Tibial nerve (tissue), 4 donors: ENCODE results near the gene USP24. TPM values are rescaled to one million over a fixed set of nuclear protein-coding genes. Genes with fewer than 3 reads are reported as not detected.
A peak's percentile ranks its signal among the peaks of the same experiment; 100 is the strongest.

Experiments used
- DNase-seq, 2 donors: peaks; one replicate each; pipeline ENCODE4 v3.0.0-alpha.2; 2019; ENCODE audit warnings: low spot score in 2 of 2
- H3K27ac ChIP-seq, 4 donors: fragments of 200-600 bp; sonication (generic) in 3 of 4; one replicate each; pipeline ENCODE4 v1.5.1; 2017 to 2019; ENCODE audit warnings: mild to moderate bottlenecking in 1 of 4
- H3K27me3 ChIP-seq, 2 donors: fragments of 200-600 bp; sonication (generic) in 1 of 2; one replicate each; pipeline versions ENCODE4 v1.5.1 to v1.6.0; 2017 to 2019
- H3K36me3 ChIP-seq, 3 donors: fragments of 200-600 bp; sonication (generic); one replicate each; pipeline ENCODE4 v1.5.1; 2018 to 2019
- H3K4me1 ChIP-seq, 4 donors: fragments of 200-600 bp; sonication (generic) in 3 of 4; one replicate each; pipeline ENCODE4 v1.5.1; 2017 to 2019
- H3K4me3 ChIP-seq, 4 donors: fragments of 200-600 bp; sonication (generic) in 3 of 4; one replicate each; pipeline ENCODE4 v1.5.1; 2017 to 2019; ENCODE audit warnings: mild to moderate bottlenecking in 1 of 4, moderate library complexity in 1 of 4
- H3K9me3 ChIP-seq, 4 donors: fragments of 200-600 bp; sonication (generic) in 3 of 4; one replicate each; pipeline ENCODE4 v1.5.1; 2017 to 2019
- EP300 ChIP-seq, 2 donors: sonication (generic); formaldehyde crosslinking; IDR thresholded peaks; one replicate each; pipeline ENCODE4 v1.6.1; 2017; ENCODE audit warnings: antibody characterized with exemption in 2 of 2, mild to moderate bottlenecking in 1 of 2
- POLR2A ChIP-seq, 2 donors: fragments of 450-650 bp; IDR thresholded peaks; one replicate each; pipeline ENCODE4 v1.6.1; 2017; ENCODE audit warnings: antibody characterized with exemption in 2 of 2, mild to moderate bottlenecking in 2 of 2, moderate library complexity in 2 of 2
- WGBS, 2 donors: methylation state at CpG; one replicate each; pipeline ENCODE4 v1.1.5; 2018; 5-methylcytosine and 5-hydroxymethylcytosine counted together
- total RNA-seq, 4 donors: library from RNA; depleted of rRNA; stranded (reverse); fragments of >200 nt; gene quantifications; one replicate each; pipeline ENCODE4 v1.1.0, GENCODE V29; 2016
- TF ChIP-seq, protein P1 (sequence below), 5 experiments: fragments of 200-600 bp in 3 of 5; fragments of 450-650 bp in 2 of 5; sonication (generic) in 3 of 5; IDR thresholded peaks; one replicate each; pipeline ENCODE4 v1.5.1; 2016 to 2019; ENCODE audit warnings: antibody characterized with exemption in 5 of 5, mild to moderate bottlenecking in 3 of 5, moderate library complexity in 2 of 5

USP24 gene
- total RNA-seq, 4 donors from 2014 or later = 46.8 to 63.8 (median 55.7) TPM

DNA sequence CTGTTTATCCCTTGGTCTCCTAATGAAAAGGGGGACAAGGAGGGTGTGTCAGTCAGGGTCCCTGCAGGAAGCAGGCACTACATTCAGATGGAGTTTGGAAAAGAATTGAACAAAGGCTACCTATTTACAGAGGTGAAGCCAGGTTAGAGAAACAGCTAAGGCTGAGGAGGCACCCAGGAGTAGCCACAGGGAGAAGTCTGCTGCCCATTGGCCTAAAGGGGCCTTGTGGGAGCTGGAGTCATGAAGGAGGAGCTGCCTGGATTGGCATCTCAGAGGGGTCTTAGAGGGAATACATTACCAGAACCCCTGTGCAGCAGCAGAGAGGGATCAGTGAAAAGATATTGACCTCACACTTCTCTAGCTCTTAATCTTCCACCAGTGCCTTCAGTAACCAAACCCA is 31.2 kb upstream of the USP24 start:
- Histone ChIP-seq H3K27me3 (no peaks in the 10 kb centered on the region), H3K9me3 (no peaks in the 10 kb centered on the region), H3K4me1 (peaks cover 0 to 11% (median 0%) of the 10 kb centered on the region in 4 donors), H3K36me3 (no peaks in the 10 kb centered on the region), H3K27ac (no peak overlapping the region), H3K4me3 (no peak overlapping the region)
- TF ChIP-seq POLR2A (IDR thresholded peaks at IDR 0.05) (no peak), EP300 (IDR thresholded peaks at IDR 0.05) (no peak)
- TF ChIP-seq, protein P1, sequence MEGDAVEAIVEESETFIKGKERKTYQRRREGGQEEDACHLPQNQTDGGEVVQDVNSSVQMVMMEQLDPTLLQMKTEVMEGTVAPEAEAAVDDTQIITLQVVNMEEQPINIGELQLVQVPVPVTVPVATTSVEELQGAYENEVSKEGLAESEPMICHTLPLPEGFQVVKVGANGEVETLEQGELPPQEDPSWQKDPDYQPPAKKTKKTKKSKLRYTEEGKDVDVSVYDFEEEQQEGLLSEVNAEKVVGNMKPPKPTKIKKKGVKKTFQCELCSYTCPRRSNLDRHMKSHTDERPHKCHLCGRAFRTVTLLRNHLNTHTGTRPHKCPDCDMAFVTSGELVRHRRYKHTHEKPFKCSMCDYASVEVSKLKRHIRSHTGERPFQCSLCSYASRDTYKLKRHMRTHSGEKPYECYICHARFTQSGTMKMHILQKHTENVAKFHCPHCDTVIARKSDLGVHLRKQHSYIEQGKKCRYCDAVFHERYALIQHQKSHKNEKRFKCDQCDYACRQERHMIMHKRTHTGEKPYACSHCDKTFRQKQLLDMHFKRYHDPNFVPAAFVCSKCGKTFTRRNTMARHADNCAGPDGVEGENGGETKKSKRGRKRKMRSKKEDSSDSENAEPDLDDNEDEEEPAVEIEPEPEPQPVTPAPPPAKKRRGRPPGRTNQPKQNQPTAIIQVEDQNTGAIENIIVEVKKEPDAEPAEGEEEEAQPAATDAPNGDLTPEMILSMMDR (IDR thresholded peaks at IDR 0.05) = no peak
- no peak for DNase-seq

DNA sequence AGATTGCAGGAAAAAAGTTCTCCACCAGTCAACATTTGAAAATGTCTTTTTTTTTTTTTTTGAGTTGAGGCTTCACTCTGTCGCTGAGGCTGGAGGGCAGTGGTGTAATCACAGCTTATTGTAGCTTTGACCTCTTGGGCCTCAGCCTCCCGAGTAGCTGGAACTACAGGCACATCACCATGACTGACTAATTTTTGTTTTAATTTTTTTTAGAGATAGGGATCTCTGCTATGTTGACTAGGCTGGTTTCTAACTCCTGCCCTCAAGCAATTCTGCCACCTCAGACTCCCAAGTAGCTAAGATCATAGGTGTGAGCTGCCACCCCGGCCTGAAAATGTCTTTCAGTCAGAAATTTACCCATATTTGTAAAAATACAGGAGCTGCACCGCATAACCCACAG is 30.6 kb upstream of the USP24 start:
- Histone ChIP-seq H3K9me3 (no peaks in the 10 kb centered on the region), H3K27ac (no peak overlapping the region), H3K4me3 (no peak overlapping the region), H3K36me3 (no peaks in the 10 kb centered on the region), H3K27me3 (no peaks in the 10 kb centered on the region), H3K4me1 (peaks cover 0 to 11% (median 0%) of the 10 kb centered on the region in 4 donors)
- DNase-seq = no peak
- WGBS, 2 donors = 66 to 72% methylated on average over 4 of the region's 4 CpGs
- TF ChIP-seq POLR2A (IDR thresholded peaks at IDR 0.05) (no peak), EP300 (IDR thresholded peaks at IDR 0.05) (no peak)
- TF ChIP-seq, protein P1 (IDR thresholded peaks at IDR 0.05) = no peak

DNA sequence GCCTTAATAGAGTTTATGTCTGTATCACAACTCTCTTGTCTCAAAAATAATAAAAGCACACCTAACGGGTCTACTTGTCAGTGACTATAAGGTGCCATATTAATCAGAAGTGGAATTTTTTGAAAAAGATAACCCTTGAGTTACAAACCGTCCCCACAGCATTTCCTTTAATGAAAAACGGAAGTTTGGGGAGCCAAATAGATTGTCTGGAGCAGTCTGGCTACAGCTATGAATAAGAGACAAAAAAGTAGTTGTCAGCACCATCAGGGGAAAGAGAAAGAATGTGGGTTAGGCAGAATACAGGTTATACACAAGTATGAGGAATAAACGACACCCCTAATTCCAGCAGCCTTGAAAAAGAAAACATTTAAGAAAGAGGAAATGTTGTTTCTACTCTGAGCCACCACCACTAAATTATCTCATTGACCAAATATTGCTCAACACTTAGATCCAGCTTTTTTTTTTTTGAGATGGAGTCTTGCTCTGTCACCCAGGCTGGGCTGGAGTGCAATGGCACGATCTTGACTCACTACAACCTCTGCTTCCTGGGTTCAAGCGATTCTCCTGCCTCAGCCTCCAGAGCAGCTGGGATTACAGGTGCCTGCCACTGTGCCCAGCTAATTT is 29.4 kb upstream of the USP24 start:
- Histone ChIP-seq H3K27ac (peak overlapping the region in 1 of 4 donors; percentile 6), H3K27me3 (no peaks in the 10 kb centered on the region), H3K9me3 (no peaks in the 10 kb centered on the region), H3K4me3 (no peak overlapping the region), H3K4me1 (peaks cover 0 to 11% (median 0%) of the 10 kb centered on the region in 4 donors), H3K36me3 (no peaks in the 10 kb centered on the region)
- no peak for DNase-seq
- no peak for TF ChIP-seq POLR2A (IDR thresholded peaks at IDR 0.05)
- TF ChIP-seq, protein P1 (IDR thresholded peaks at IDR 0.05) = no peak
- TF ChIP-seq EP300 (IDR thresholded peaks at IDR 0.05) = no peak
- WGBS, 2 donors = 48 to 50% methylated on average over 6 of the region's 6 CpGs

DNA sequence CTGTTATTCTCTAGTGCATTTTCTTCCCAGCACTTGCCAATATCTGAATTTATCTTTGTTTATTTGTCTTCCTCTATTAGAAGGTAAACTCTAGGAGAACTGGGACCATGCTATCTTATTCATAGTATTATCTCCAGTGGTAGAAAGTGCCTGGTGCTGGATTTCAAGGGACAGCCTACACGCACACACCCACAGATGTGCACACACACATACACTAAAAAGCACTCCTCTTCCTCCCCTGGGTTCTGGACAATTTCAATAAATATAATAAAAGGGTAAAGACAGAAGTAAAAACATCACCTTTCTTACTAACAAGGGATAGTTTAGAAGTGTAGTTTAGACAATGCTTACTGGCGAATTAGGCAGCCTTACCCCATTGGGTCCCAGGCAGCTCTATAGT is 28.5 kb upstream of the USP24 start:
- no peak overlapping the region for H3K27ac ChIP-seq
- no peaks in the 10 kb centered on the region for H3K27me3 ChIP-seq
- no peak for DNase-seq
- H3K9me3 ChIP-seq = no peaks in the 10 kb centered on the region
- H3K36me3 ChIP-seq = no peaks in the 10 kb centered on the region
- TF ChIP-seq, protein P1 (IDR thresholded peaks at IDR 0.05) = no peak
- TF ChIP-seq EP300 (IDR thresholded peaks at IDR 0.05) (no peak), POLR2A (IDR thresholded peaks at IDR 0.05) (no peak)
- WGBS, 2 donors = 76 to 77% methylated on average over 2 of the region's 2 CpGs
- H3K4me1 ChIP-seq = peaks cover 0 to 11% (median 0%) of the 10 kb centered on the region in 4 donors
- H3K4me3 ChIP-seq = no peak overlapping the region

DNA sequence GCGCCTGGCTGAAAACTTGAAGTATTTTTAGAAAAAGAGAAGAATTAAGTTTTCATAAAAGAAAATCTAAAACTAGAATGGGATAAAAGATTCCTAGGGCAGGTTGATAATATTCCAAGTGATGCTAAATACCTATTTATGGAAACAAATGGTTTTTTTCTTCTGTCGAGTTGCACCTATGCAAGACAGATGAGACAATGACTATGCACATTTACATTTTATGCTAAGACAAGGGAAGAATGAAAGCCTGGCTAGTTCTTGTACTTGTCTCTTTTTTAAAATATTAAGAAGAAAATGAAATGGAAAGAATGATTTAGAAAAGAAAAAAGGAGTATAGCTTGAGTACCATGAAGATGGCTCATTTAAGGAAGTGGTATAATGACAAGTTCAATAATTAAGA is 24.4 kb upstream of the USP24 start:
- TF ChIP-seq, protein P1 (IDR thresholded peaks at IDR 0.05) = no peak
- TF ChIP-seq EP300 (IDR thresholded peaks at IDR 0.05) (no peak), POLR2A (IDR thresholded peaks at IDR 0.05) (no peak)
- no peaks in the 10 kb centered on the region for H3K36me3 ChIP-seq
- no peak overlapping the region for H3K27ac ChIP-seq
- no peak overlapping the region for H3K4me3 ChIP-seq
- peaks cover 0 to 23% (median 0%) of the 10 kb centered on the region in 4 donors for H3K4me1 ChIP-seq
- H3K9me3 ChIP-seq = no peaks in the 10 kb centered on the region
- H3K27me3 ChIP-seq = no peaks in the 10 kb centered on the region
- no peak for DNase-seq
- 92 to 94% methylated on average over 2 of the region's 2 CpGs for WGBS, 2 donors
